GM19397 (cell line): ENCODE measurements around the gene METRN.
A peak's percentile ranks its signal among the peaks of the same experiment; 100 is the strongest.

Source experiments
- ATAC-seq: cut with Tn5 transposase; IDR thresholded peaks from one replicate; pipeline ENCODE4 v1.9.1; 2021; ENCODE audit warnings: mild to moderate bottlenecking, moderate library complexity; ENCODE audit not compliant: unreplicated experiment

METRN gene

DNA sequence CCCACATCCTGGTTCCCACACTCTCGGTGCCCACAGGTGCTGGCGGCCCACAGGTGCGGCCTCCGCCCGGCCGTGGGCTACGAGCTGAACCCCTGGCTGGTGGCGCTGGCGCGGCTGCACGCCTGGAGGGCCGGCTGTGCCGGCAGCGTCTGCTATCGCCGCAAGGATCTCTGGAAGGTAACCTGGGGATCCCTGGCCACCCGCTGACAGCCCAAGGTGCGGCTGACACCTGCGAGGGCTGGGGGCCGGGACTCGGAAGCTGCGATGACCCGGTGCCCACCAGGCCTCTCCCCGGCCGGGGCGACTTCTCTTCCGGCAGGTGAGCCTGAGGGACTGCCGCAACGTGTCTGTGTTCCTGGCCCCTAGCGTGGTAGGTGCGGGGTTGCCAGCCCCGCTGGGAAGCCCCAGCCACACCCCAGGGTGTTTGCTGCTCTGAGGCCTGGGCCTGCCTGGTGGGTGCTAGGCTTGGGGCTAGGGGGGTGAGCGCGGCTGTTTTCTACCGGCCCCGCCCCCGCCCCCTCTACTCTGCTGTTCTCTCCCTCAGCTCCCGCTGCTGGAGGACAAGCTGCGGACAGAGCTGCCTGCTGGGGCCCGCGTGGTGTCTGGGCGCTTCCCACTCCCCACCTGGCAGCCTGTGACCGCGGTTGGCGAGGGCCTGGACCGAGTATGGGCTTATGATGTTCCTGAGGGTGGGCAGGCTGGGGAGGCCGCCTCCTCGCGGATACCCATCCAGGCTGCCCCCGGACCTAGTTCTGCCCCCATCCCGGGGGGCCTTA lies 7.0 kb downstream of the METRN start:
- ATAC-seq: no peak

DNA sequence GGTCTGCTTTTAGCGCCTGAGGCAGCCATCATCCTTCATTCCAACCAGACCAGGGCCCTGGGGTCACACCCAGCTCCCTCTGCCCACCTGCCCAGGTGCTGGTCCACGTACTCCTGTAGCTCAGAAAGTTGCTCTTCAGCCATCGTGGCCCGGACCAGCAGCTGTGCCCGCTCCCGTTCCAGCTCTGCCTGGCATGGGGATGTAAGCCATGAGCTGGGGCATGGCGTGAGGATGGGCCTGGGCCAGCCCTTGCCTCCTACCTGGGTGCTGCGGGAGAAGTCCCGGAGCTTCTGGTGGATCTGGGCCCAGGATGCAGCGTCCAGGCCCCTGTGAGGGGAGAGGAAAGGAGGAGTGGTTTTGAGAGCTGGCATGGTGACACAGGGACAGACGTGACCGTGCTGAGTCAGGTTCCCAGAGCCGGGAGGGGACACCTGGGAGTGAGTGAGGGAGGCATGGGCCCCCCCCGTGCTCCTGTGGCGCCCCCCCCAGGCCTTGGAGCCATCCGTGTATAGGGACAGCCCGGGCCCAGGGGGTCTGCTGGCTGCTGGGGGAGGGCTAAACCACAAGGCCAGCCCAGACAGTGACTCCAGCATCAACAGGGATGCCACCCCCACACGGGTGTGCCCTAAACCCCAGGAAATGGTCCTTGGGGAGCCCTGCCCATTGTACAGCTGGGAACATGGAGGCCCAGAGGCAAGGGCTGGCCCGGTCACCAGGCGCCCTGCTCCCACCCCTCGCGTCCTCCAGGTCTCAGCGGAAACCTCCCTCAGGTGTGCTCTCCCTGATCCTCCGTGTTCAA lies 8.1 kb downstream of the METRN start:
- no peak for ATAC-seq

DNA sequence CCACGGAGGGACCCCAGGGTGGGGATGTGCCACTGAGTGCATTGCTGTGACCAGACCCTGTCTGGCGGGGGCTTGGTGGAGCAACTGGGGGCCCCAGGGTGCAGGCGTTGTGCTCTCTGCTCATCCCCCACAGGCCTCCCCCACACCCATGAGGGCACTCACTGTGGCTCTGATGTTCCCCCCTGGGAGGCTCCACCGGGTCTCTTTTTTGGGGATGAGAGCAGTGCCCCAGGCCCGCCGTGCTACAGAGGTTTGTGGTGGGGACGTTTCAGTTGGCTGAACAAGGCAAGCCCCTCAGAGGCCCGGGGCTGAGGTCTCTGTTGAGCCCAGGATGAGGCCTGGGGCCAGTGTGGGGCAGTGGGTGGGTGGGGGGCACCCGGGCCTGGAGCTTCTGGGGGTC lies 8.8 kb downstream of the METRN start:
- no peak for ATAC-seq

GRCh38 chr16:724188-725040 lies 9.5 kb downstream of the METRN start:
- ATAC-seq: no peak

DNA sequence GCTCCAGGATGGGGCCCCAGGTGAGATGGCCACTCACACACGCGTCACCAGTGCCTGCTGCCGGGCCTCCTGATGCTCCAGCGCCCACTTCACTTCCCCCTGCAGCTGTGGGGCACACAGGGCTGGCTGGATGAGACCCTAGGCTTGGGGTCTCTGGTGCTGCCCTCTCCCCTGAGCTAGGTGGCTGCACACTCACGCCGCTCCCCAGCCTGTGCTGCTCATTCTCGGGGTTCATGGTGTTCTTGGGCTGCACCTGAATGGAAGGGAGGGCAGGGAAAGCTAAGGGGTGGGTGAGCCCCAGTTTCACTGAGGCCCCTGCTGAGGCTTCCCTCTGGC lies 10.1 kb downstream of the METRN start:
- no peak for ATAC-seq

DNA sequence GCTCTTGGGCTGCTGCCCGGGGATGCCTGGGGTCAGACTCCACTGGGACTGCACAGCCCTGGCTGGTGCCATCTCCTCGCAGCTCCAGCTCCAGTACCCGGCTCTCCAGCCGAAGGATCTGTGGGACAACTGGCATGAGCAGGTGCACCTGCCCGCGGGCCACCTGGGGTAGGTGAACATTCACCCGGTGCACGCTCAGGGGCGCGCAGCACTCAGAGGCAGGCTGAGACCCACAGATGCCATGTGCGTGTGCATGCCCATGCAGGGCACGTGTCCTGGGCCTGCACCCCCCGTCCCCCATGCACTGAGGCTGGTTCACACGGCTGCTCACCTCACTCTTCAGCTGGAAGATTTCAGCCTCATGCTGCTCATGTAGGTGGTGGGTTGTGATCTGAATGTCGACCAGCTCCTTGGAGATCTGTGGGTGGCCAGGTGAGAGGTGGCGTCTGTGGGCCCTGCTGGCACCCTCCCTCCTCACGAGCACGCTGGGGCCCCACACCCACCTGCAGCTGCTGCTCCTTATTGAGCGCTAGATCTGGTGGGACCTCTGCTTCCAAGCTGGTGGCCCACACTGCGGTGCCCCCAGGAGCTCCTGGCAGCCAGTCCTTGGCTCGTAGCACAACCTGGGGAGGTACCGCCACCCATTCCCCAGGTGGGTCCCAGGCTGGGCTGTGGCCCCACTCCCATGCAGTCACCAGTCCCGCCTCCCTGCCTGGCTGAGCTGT lies 10.7 kb downstream of the METRN start:
- no peak for ATAC-seq

DNA sequence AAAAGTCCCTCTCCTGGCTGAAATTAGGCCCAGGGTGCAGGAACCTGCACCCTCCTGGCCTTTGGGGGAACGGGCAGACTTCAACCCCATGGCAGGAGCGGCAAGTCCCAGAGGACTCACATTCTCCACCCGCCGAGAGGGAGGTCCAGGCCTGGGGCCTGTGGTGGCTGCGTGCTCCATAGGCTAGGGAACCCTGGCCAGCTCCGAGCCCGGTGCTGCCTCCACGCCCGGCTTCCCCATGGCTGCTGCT lies 11.2 kb downstream of the METRN start:
- ATAC-seq: no peak

DNA sequence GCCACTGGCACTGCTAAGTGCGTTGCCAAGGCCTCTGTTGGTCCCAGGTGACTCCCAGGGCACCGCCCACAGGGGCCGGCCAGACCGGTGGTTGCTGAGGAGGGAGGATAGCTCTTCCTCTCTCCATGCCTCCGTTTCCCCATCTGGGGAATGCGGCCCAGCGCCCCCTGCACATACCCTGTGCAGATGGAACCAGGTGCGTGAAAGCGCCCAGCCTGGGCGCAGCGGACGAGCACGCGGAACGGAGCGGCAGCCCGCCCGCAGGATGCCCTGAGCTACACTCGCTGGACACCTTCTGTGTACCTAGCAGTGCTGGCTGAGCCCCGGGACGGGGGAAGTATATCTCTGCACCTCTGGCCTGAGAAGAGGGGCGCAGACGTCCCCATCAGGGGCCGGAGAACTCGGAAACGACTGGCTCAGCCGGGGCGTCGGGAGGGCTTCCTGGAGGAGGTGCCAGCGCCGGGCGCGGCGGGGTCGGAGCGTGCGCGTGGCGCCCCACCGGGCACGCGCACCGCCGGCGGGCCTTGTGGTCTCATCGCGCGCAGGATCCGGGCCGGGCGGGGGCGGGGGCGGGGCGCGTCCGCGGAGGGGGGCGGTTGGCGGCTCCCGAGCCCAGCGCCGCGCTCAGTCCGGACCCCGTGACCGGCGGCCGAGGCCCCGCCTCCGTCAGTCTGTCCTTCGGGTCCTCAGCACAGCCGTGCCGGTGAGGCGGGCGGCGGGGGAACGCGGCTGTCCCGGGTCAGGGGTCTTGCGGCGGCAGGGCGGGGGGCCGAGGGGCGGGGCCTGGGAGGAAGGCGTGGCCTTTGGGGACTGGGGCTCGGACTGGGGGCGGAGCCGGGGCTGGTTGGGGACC lies 11.7 kb downstream of the METRN start, which contains the start of the genes CCDC78 and HAGHL:
TSS of gene CCDC78 (minus strand) at position 6 of the 853 bp plus-strand sequence. CDS start 76 bp downstream, outside the sequence.
TSS of gene HAGHL (plus strand) at position 669 of the 853 bp plus-strand sequence. CDS start 404 bp downstream, outside the sequence.
- ATAC-seq: peak; percentile 30

GRCh38 chr16:727291-727977 lies 12.5 kb downstream of the METRN start:
- no peak for ATAC-seq

GRCh38 chr16:728131-728889 lies 13.4 kb downstream of the METRN start:
- ATAC-seq: no peak

GRCh38 chr16:728890-729744 lies 14.2 kb downstream of the METRN start:
- ATAC-seq: no peak

DNA sequence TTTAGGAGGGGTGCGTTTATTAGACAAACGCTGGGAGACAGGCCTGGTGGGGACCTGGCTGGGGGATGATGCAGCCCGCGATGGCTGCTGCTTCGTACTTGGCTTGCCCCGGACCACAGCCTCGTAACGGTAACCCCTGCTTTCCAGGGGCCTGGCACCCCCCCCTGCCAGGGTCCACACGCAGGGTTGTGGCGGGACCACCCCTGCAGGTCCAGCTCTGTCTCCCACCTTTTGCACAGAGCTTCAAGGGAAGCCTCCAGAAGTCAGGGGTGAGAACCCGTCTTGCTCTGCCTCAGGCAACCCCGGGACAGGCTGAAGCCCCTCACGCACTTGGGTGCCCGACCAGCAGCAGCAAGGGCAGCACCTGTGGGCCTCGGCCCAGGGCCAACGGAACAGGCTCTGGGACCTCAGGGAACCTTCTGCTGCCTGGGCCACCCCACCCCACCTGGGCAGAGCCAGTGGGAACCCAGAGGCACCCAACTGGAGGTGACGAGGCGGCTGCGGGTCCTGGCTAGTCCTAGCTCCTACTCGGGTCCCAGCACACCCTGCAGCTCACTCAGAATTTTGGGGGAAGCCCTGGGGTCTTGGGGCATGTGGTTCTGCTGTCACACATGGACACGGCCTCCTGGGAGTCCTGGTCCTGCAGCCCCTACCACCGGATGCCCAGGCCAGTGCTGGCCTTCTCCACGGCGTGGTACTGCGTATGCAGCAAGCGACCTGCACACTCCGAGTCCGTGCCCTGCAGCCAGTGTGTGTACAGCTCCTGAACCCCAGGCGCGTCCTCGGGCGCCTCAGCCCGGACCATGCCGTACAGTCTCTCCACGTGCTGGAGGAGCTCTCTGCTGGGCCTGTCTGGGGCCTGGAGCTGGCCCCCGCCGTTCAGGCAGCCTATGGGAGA lies 15.1 kb downstream of the METRN start:
- no peak for ATAC-seq

- ATAC-seq: no peak
Observed at GRCh38 chr16:730666-731509, 16.0 kb downstream of the METRN start.

DNA sequence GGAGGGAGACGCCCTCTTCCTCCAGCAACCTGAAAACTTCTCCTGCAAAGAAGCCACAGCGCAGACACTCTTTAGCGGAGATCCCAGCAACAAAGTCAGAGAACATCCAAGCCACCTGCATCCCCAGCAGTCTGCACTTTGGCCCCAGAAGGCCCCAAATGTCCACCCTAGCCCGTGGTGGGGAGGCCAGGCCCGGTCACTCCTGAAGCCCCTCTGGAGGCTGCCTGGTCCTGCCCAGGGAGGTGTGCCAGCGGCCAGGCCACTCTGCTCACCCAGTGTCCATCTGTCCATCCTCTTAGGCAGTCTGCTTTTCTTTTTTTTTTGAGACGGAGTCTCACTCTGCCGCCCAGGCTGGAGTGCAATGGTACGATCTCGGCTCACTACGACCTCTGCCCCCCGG lies 17.4 kb downstream of the METRN start:
- ATAC-seq: no peak

DNA sequence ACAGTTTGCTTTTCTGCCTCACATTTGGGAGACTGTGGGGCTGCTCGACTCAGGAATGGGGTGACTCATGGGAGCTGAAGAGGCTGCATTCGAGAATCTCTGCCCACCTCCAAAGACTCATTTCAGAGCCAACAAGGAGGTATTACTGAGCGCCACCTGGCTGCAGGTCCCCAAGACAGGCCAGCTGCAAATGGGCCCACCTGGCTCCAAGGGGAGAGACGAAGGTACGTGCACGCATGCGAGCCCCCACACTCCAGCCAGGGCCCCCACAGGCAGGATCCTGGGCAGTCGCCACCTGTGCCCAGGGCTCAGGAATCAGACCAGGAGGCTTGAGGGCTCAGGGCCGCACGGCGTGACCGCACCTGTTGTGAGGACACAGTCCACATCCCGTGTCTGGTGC lies 18.0 kb downstream of the METRN start:
- no peak for ATAC-seq
